Testis (tissue), 2 donors: ENCODE data around the gene CLTC.

Experiments used
- CTCF ChIP-seq, 3 experiments: fragments of 450-650 bp in 2 of 3; fragments of 200-600 bp in 1 of 3; sonication (generic) in 1 of 3; IDR thresholded peaks; one replicate each; pipeline ENCODE4 v1.5.1; 2016 to 2019; ENCODE audit warnings: antibody characterized with exemption in 3 of 3, mild to moderate bottlenecking in 2 of 3, moderate library complexity in 1 of 3
- POLR2A ChIP-seq: fragments of 450-650 bp; IDR thresholded peaks from one replicate; pipeline ENCODE4 v1.6.1; 2017; ENCODE audit warnings: antibody characterized with exemption, mild to moderate bottlenecking, moderate library complexity

DNA sequence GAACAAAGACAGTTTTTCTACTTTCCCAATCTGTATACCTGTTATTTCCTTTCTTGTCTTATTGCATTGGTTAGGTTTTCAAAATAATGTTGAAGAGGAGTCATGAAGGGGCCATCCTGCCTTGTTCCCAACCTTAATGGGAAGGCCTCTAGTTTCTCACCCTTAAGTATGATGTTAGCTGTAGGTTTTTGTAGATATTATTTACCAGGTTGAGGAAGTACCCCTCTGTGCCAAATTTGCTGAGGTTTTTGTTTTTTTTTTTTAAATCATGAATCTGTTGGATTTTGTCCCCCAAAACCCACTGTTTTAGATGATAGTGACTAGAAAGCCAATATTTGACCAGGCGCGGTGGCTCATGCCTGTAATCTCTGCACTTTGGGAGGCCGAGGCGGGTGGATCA is 124.1 kb downstream of the CLTC start:
- TF ChIP-seq POLR2A (no peak), CTCF (IDR thresholded peaks at IDR 0.05) (no peak)
